ENCODE results near the gene GRM1. TPM values are rescaled to one million over a fixed set of nuclear protein-coding genes. Genes with fewer than 3 reads are reported as not detected.
A peak's percentile ranks its signal among the peaks of the same experiment; 100 is the strongest.

Gene GRM1
- total RNA-seq = not detected
- polyA plus RNA-seq = not detected
- total RNA-seq = not detected

DNA sequence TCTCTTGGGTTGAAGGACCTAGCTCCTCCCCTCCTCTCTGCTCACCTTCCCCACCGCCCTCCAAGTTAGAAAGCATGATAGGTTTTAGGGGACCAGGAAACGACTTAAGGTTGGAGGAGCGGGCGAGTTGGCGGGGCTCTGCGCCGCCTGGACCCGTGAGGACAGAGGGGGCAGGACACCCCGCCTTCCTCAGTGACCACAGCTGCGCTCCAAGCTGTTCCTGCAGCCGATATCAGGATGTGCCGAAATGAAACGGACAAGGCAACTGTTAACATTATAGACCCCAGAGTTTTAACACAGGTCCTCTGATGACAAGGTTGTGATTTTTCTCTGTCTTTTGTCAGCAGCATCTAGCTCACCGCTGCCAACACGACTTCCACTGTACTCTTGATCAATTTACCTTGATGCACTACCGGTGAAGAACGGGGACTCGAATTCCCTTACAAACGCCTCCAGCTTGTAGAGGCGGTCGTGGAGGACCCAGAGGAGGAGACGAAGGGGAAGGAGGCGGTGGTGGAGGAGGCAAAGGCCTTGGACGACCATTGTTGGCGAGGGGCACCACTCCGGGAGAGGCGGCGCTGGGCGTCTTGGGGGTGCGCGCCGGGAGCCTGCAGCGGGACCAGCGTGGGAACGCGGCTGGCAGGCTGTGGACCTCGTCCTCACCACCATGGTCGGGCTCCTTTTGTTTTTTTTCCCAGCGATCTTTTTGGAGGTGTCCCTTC lies at the start of gene GRM1:
TSS of gene GRM1 (plus strand) at position 212 of the 722 bp plus-strand sequence. CDS start at position 668, 456 bp downstream.
- no peaks in the 10 kb centered on the region for H3K36me3 Mint-ChIP-seq
- Histone ChIP-seq H3K36me3 (ENCODE audit: control insufficient read depth in 2 of 3, insufficient read depth in 3 of 3, low read length in 3 of 3) (no peaks in the 10 kb centered on the region), H3K9me3 (ENCODE audit: control insufficient read depth in 2 of 3, low read length in 3 of 3) (no peaks in the 10 kb centered on the region), H3K4me3 (ENCODE audit: low read length) (no peak within 1 kb of the TSS), H3K27me3 (ENCODE audit: control insufficient read depth in 2 of 2, insufficient read depth in 2 of 2, low read length in 2 of 2) (peaks cover 4 to 22% of the 10 kb centered on the region in 2 donors), H3K27ac (ENCODE audit: low read depth, low read length) (no peak within 1 kb of the TSS), H3K4me1 (ENCODE audit: control insufficient read depth in 2 of 2, insufficient read depth in 2 of 2, low read length in 2 of 2) (no peaks in the 10 kb centered on the region)
- H3K27me3 Mint-ChIP-seq = peaks cover 41 to 71% (median 67%) of the 10 kb centered on the region in 5 donors
- CTCF ChIA-PET = no interaction called here
- H3K4me1 Mint-ChIP-seq = peaks cover 0 to 10% (median 5%) of the 10 kb centered on the region in 7 donors
- DNase-seq (no peak), ATAC-seq (no peak)
- peak within 1 kb of the TSS in 2 of 10 donors; percentile 20 to 23 for H3K4me3 Mint-ChIP-seq
- no peak within 1 kb of the TSS for H3K27ac Mint-ChIP-seq
- H3K9me3 Mint-ChIP-seq = peaks cover 0 to 11% (median 3%) of the 10 kb centered on the region in 11 donors
- POLR2A ChIA-PET = no interaction called here
- intact Hi-C loops (cut with micrococcal nuclease) = no loop called here

DNA sequence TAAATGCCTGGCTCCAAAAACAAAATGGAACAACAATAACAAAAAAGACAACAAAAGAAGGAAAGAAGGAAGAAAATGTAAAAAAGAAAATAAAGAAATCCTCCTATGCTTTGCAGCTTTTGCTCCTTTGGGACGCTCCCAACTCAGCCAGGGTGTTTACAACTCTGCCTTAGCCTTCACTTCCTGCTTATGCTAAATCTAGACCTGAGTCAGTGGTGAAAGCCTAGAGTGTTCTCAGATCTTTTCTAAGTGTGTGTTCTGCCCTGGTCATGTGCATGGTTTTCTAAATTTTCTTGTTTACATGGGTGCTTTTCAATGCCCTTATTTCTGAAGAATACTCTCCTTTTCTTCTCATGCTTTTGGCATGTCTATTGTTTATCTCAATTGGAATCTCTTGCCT lies 19.5 kb upstream of the GRM1 start:
- Mint-ChIP-seq H3K4me3 (no peak overlapping the region), H3K27me3 (peaks cover 0 to 8% (median 0%) of the 10 kb centered on the region in 5 donors), H3K27ac (no peak overlapping the region), H3K36me3 (no peaks in the 10 kb centered on the region), H3K9me3 (peaks cover 3 to 45% (median 13%) of the 10 kb centered on the region in 11 donors), H3K4me1 (no peaks in the 10 kb centered on the region)
- DNase-seq (no peak), ATAC-seq (no peak)
- Histone ChIP-seq H3K27me3 (ENCODE audit: control insufficient read depth in 2 of 2, insufficient read depth in 2 of 2, low read length in 2 of 2) (no peaks in the 10 kb centered on the region), H3K4me3 (ENCODE audit: low read length) (no peak overlapping the region), H3K27ac (ENCODE audit: low read depth, low read length) (no peak overlapping the region), H3K36me3 (ENCODE audit: control insufficient read depth in 2 of 3, insufficient read depth in 3 of 3, low read length in 3 of 3) (no peaks in the 10 kb centered on the region), H3K9me3 (ENCODE audit: control insufficient read depth in 2 of 3, low read length in 3 of 3) (peaks cover 0 to 11% (median 0%) of the 10 kb centered on the region in 3 experiments), H3K4me1 (ENCODE audit: control insufficient read depth in 2 of 2, insufficient read depth in 2 of 2, low read length in 2 of 2) (no peaks in the 10 kb centered on the region)
- ChIA-PET POLR2A (no interaction called here), CTCF (no interaction called here)
- intact Hi-C loops (cut with micrococcal nuclease) = no loop called here

DNA sequence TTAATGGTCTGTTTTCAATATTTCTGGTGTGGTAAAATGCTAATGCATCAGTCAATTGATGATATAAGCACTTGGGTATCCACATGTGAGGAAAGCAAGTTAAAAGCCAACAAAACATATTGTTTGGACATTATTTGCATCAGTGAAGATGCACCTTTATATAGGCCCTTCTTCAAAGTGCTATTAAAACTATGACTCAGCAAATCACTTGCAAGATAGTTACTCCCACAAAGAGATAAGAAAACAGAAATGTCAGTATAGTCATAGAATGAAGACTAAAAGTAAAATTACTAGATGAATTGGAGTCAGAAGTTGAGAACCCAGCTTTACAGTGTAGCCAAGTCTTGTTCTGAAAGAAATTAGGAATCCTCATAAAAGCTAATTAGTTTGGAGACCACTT lies 14.6 kb upstream of the GRM1 start:
- Histone ChIP-seq H3K9me3 (ENCODE audit: control insufficient read depth in 2 of 3, low read length in 3 of 3) (peaks cover 0 to 8% (median 0%) of the 10 kb centered on the region in 3 experiments), H3K4me1 (ENCODE audit: control insufficient read depth in 2 of 2, insufficient read depth in 2 of 2, low read length in 2 of 2) (no peaks in the 10 kb centered on the region), H3K4me3 (ENCODE audit: low read length) (no peak overlapping the region), H3K27ac (ENCODE audit: low read depth, low read length) (no peak overlapping the region), H3K27me3 (ENCODE audit: control insufficient read depth in 2 of 2, insufficient read depth in 2 of 2, low read length in 2 of 2) (no peaks in the 10 kb centered on the region), H3K36me3 (ENCODE audit: control insufficient read depth in 2 of 3, insufficient read depth in 3 of 3, low read length in 3 of 3) (no peaks in the 10 kb centered on the region)
- peaks cover 0 to 29% (median 9%) of the 10 kb centered on the region in 11 donors for H3K9me3 Mint-ChIP-seq
- ATAC-seq (no peak), DNase-seq (no peak)
- ChIA-PET CTCF (no interaction called here), POLR2A (no interaction called here)
- H3K27me3 Mint-ChIP-seq = peaks cover 0 to 19% (median 10%) of the 10 kb centered on the region in 5 donors
- no peaks in the 10 kb centered on the region for H3K4me1 Mint-ChIP-seq
- H3K27ac Mint-ChIP-seq = no peak overlapping the region
- intact Hi-C loops (cut with micrococcal nuclease) = no loop called here
- H3K4me3 Mint-ChIP-seq = no peak overlapping the region
- H3K36me3 Mint-ChIP-seq = no peaks in the 10 kb centered on the region

DNA sequence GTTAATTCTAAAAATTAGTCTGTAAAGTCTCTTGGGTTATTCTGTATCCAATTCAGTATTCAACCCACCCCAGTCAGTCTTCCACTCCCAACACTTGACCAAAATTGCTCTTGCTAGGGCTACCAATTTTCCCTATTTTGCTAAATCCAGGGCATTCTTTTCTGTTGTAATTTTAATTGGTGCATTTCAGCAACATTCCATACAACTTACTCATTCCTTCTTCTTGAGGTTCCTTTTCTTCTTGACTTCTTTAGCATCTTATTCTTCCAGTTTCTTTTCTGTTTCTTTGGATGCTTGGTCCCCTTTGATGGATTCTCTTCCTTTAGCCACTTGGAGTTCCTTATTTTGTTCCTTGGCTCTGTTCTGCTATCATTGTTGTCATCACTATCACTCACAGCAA lies 11.2 kb upstream of the GRM1 start:
- no peaks in the 10 kb centered on the region for H3K4me1 Mint-ChIP-seq
- Histone ChIP-seq H3K4me3 (ENCODE audit: low read length) (no peak overlapping the region), H3K9me3 (ENCODE audit: control insufficient read depth in 2 of 3, low read length in 3 of 3) (no peaks in the 10 kb centered on the region), H3K36me3 (ENCODE audit: control insufficient read depth in 2 of 3, insufficient read depth in 3 of 3, low read length in 3 of 3) (no peaks in the 10 kb centered on the region), H3K4me1 (ENCODE audit: control insufficient read depth in 2 of 2, insufficient read depth in 2 of 2, low read length in 2 of 2) (no peaks in the 10 kb centered on the region), H3K27me3 (ENCODE audit: control insufficient read depth in 2 of 2, insufficient read depth in 2 of 2, low read length in 2 of 2) (no peaks in the 10 kb centered on the region), H3K27ac (ENCODE audit: low read depth, low read length) (no peak overlapping the region)
- H3K36me3 Mint-ChIP-seq = no peaks in the 10 kb centered on the region
- peaks cover 0 to 5% (median 0%) of the 10 kb centered on the region in 11 donors for H3K9me3 Mint-ChIP-seq
- no peak overlapping the region for H3K27ac Mint-ChIP-seq
- H3K4me3 Mint-ChIP-seq = no peak overlapping the region
- ATAC-seq = no peak
- H3K27me3 Mint-ChIP-seq = peaks cover 0 to 25% (median 15%) of the 10 kb centered on the region in 5 donors
- POLR2A ChIA-PET = no interaction called here
- CTCF ChIA-PET = no interaction called here
- intact Hi-C loops (cut with micrococcal nuclease) = no loop called here
- DNase-seq = no peak

GRCh38 chr6:146026873-146027272 lies 2.0 kb upstream of the GRM1 start:
- H3K4me3 Mint-ChIP-seq = no peak overlapping the region
- POLR2A ChIA-PET = no interaction called here
- H3K27me3 Mint-ChIP-seq = peaks cover 41 to 71% (median 67%) of the 10 kb centered on the region in 5 donors

GRCh38 chr6:146027586-146028251 lies 1.1 kb upstream of the GRM1 start:
- ChIA-PET POLR2A (no interaction called here), CTCF (no interaction called here)
- Mint-ChIP-seq H3K36me3 (no peaks in the 10 kb centered on the region), H3K4me1 (peaks cover 0 to 10% (median 5%) of the 10 kb centered on the region in 7 donors), H3K27ac (no peak overlapping the region), H3K4me3 (peak overlapping the region in 2 of 10 donors; percentile 12 to 20), H3K9me3 (peaks cover 0 to 13% (median 6%) of the 10 kb centered on the region in 11 donors), H3K27me3 (peaks cover 41 to 75% (median 73%) of the 10 kb centered on the region in 5 donors)
- intact Hi-C loops (cut with micrococcal nuclease) = no loop called here
- DNase-seq = no peak
- Histone ChIP-seq H3K4me1 (ENCODE audit: control insufficient read depth in 2 of 2, insufficient read depth in 2 of 2, low read length in 2 of 2) (no peaks in the 10 kb centered on the region), H3K27ac (ENCODE audit: low read depth, low read length) (no peak overlapping the region), H3K4me3 (ENCODE audit: low read length) (no peak overlapping the region), H3K27me3 (ENCODE audit: control insufficient read depth in 2 of 2, insufficient read depth in 2 of 2, low read length in 2 of 2) (peaks cover 4 to 22% of the 10 kb centered on the region in 2 donors), H3K36me3 (ENCODE audit: control insufficient read depth in 2 of 3, insufficient read depth in 3 of 3, low read length in 3 of 3) (no peaks in the 10 kb centered on the region), H3K9me3 (ENCODE audit: control insufficient read depth in 2 of 3, low read length in 3 of 3) (no peaks in the 10 kb centered on the region)
- peak; percentile 12 for ATAC-seq

More at GRCh38 chr6:146026873-146027272, 2.0 kb upstream of the GRM1 start:
- Histone ChIP-seq H3K4me1 (ENCODE audit: control insufficient read depth in 2 of 2, insufficient read depth in 2 of 2, low read length in 2 of 2) (no peaks in the 10 kb centered on the region), H3K36me3 (ENCODE audit: control insufficient read depth in 2 of 3, insufficient read depth in 3 of 3, low read length in 3 of 3) (no peaks in the 10 kb centered on the region), H3K27me3 (ENCODE audit: control insufficient read depth in 2 of 2, insufficient read depth in 2 of 2, low read length in 2 of 2) (peaks cover 4 to 22% of the 10 kb centered on the region in 2 donors), H3K27ac (ENCODE audit: low read depth, low read length) (no peak overlapping the region), H3K4me3 (ENCODE audit: low read length) (no peak overlapping the region), H3K9me3 (ENCODE audit: control insufficient read depth in 2 of 3, low read length in 3 of 3) (no peaks in the 10 kb centered on the region)
- Mint-ChIP-seq H3K9me3 (peaks cover 0 to 13% (median 6%) of the 10 kb centered on the region in 11 donors), H3K4me1 (peaks cover 0 to 10% (median 5%) of the 10 kb centered on the region in 7 donors), H3K36me3 (no peaks in the 10 kb centered on the region), H3K27ac (no peak overlapping the region)
- CTCF ChIA-PET = no interaction called here
- no peak for DNase-seq
- ATAC-seq = no peak
- intact Hi-C loops (cut with micrococcal nuclease) = no loop called here
